Thyroid gland (tissue), 4 donors: Measurements from ENCODE around the gene WDR55. TPM values are rescaled to one million over a fixed set of nuclear protein-coding genes. Genes with fewer than 3 reads are reported as not detected.
"Not testable (repeated sequence)": the region's sequence is repeated elsewhere in the genome, so short reads cannot be mapped to it uniquely, and the experiment has no call there.

Experiments used
- DNase-seq, 2 donors: peaks; one replicate each; pipeline ENCODE4 v3.0.0-alpha.2; 2019
- H3K27ac ChIP-seq, 3 donors: fragments of 200-600 bp; sonication (generic); 1 replicate in 2 of 3; 2 replicates in 1 of 3; pipeline ENCODE4 v1.5.1; 2016 to 2019; ENCODE audit warnings: mild to moderate bottlenecking in 1 of 3, moderate library complexity in 1 of 3
- H3K27me3 ChIP-seq: fragments of 200-600 bp; sonication (generic); one replicate; pipeline ENCODE4 v1.5.1; 2019
- H3K36me3 ChIP-seq, 2 donors: fragments of 200-600 bp; sonication (generic); one replicate each; pipeline ENCODE4 v1.5.1; 2016 to 2019
- H3K4me1 ChIP-seq, 2 donors: fragments of 200-600 bp; sonication (generic); one replicate each; pipeline ENCODE4 v1.5.1; 2017 to 2019
- H3K4me3 ChIP-seq, 3 donors: fragments of 200-600 bp; sonication (generic); replicated peaks in 1 of 3; 1 replicate in 2 of 3; 2 replicates in 1 of 3; pipeline ENCODE4 v1.5.1; 2016; ENCODE audit warnings: mild to moderate bottlenecking in 1 of 3
- H3K9me3 ChIP-seq: fragments of 200-600 bp; sonication (generic); one replicate; pipeline ENCODE4 v1.5.1; 2017
- POLR2A ChIP-seq, 2 donors: fragments of 450-650 bp; IDR thresholded peaks; one replicate each; pipeline ENCODE4 v1.6.1; 2017; ENCODE audit warnings: antibody characterized with exemption in 2 of 2, mild to moderate bottlenecking in 2 of 2, moderate library complexity in 1 of 2
- WGBS, 2 donors: methylation state at CpG; one replicate each; pipeline ENCODE4 v1.1.5; 2017; 5-methylcytosine and 5-hydroxymethylcytosine counted together
- intact Hi-C: fragments of 100-400 bp; cut with DNase I; formaldehyde crosslinking; loops from one replicate; pipeline ENCODE4 v1.15.1; 2023
- total RNA-seq, 4 donors: library from RNA; depleted of rRNA; stranded (reverse); fragments of >200 nt; gene quantifications; one replicate each; pipeline ENCODE4 v1.2.3, GENCODE V29; 2016
- TF ChIP-seq, protein P1 (sequence below), 6 experiments: fragments of 200-600 bp in 3 of 6; fragments of 450-650 bp in 3 of 6; sonication (generic) in 3 of 6; IDR thresholded peaks; one replicate each; pipeline ENCODE4 v1.5.1; 2016 to 2019; ENCODE audit warnings: antibody characterized with exemption in 6 of 6, mild to moderate bottlenecking in 2 of 6, inconsistent platforms in 1 of 6, moderate library complexity in 1 of 6

Gene WDR55
- total RNA-seq, 4 donors from 2014 or later: 19.5 to 23.8 (median 20.7) TPM

DNA sequence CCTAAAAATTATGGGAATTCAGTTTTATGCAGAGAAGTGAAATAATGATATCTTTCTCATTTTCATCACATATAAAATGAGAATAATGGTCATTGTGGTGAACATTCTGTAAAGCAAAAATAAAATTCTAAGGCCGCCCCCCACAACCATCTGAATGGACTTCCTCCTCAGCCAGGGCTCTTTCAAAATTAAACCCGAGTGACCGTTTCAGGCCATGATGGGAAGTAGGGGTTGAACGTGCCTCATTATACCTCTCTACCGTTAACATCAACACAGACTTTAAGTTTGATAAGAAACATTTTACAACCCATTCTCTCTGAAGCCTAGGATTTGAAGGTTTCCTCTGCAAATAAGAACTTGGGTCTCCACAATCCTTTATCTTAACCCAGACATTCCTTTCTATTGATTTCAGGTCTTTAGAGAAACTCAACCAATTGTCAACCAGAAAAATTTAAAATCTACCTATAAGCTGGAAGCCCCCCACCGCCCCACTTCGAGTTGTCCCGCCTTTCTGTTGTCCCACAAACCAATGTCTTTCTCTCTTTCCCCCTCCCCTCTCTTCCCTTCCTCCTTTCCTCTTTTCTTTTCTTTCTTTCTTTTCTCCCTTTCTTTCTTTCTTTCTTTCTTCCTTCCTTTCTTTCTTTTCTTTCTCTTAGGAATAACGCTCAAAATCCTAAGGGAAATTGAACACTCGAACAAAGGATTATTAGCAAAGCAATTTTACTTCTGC lies 27.2 kb upstream of the WDR55 start:
- Histone ChIP-seq H3K27ac (no peak overlapping the region), H3K4me1 (peaks cover 15 to 23% of the 10 kb centered on the region in 2 donors), H3K4me3 (no peak overlapping the region), H3K9me3 (no peaks in the 10 kb centered on the region), H3K36me3 (no peaks in the 10 kb centered on the region), H3K27me3 (no peaks in the 10 kb centered on the region)
- intact Hi-C loops: loop anchor here (5.0 to 10.0 kb wide), 2 partner anchors 75 to 263 kb away; partner anchors contain the start of genes APBB3 and SLC35A4
- 83% methylated on average over 10 of the region's 10 CpGs for WGBS, 2 donors
- no peak for TF ChIP-seq POLR2A (IDR thresholded peaks at IDR 0.05)
- TF ChIP-seq, protein P1, sequence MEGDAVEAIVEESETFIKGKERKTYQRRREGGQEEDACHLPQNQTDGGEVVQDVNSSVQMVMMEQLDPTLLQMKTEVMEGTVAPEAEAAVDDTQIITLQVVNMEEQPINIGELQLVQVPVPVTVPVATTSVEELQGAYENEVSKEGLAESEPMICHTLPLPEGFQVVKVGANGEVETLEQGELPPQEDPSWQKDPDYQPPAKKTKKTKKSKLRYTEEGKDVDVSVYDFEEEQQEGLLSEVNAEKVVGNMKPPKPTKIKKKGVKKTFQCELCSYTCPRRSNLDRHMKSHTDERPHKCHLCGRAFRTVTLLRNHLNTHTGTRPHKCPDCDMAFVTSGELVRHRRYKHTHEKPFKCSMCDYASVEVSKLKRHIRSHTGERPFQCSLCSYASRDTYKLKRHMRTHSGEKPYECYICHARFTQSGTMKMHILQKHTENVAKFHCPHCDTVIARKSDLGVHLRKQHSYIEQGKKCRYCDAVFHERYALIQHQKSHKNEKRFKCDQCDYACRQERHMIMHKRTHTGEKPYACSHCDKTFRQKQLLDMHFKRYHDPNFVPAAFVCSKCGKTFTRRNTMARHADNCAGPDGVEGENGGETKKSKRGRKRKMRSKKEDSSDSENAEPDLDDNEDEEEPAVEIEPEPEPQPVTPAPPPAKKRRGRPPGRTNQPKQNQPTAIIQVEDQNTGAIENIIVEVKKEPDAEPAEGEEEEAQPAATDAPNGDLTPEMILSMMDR (IDR thresholded peaks at IDR 0.05): no peak
- no peak for DNase-seq

DNA sequence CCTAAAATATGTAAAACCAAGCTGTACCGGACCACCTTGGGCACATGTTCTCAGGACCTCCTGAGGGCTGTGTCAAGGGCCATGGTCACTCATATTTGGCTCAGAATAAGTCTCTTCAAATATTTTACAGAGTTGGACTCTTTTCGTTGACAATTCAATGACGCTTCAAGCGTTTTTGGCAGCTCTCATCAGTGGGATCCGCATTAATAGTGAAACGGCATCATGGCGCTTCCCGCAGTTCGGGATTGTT lies 25.9 kb upstream of the WDR55 start:
- peak overlapping the region; percentile 89 to 94 (median 89) for H3K27ac ChIP-seq
- H3K36me3 ChIP-seq, H3K9me3 ChIP-seq, DNase-seq, H3K27me3 ChIP-seq: not testable (repeated sequence)
- intact Hi-C loops: loop anchor here (5.0 to 10.0 kb wide), 2 partner anchors 77 to 264 kb away; partner anchors contain the start of genes APBB3 and SLC35A4
- H3K4me1 ChIP-seq: peaks cover 11 to 16% of the 10 kb centered on the region in 2 donors
- peak overlapping the region in 1 of 3 donors; percentile 10 for H3K4me3 ChIP-seq
- WGBS, 2 donors: 25 to 26% methylated on average over 9 of the region's 9 CpGs

DNA sequence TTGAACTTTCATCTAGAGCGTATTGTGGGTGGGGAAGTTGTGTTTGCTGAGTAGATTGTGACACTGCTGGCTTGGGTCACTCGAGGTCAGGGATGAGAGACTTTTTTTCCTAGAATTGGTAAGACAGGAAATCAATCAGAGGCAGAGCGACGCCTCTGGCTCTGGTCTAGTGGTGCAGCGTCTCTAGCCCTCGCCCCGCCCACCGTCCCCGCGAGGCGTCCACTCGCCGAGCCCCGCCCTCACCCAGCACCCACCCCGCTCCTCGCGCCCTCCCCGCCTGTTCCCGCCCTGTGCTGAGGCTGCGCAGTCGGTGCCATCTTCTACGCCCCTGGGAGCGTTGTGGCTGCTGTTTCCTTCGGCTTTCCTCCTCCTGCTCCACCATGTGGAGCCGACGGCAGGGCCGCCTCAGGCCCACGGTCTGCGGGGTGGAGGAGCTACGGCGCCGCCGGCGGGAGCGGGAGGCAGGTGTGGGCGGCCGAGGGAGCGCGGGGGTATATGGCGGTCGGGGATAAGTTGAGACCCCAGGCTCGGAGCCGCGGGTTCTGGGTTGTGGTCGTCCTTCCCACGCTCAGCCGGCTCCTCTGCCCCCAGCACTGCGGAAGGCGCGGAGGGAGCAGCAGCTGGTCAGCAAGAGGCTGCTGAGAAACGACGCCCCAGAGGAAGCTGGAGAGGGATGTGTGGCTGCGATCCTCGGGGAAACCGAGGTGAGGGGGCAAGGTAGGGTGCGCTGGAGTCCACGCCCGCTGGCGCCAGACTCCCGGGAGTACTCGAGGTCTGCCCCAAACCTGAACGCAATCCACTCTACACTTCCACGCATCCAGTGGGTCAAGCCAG lies 25.3 kb upstream of the WDR55 start, which contains the start of gene TMCO6:
TSS of gene TMCO6 (plus strand) at position 304 of the 834 bp plus-strand sequence. CDS start at position 381, 77 bp downstream.
- H3K4me1 ChIP-seq: peaks cover 11 to 13% of the 10 kb centered on the region in 2 donors
- H3K36me3 ChIP-seq: peaks cover 1 to 3% of the 10 kb centered on the region in 2 donors
- H3K9me3 ChIP-seq: no peaks in the 10 kb centered on the region
- intact Hi-C loops: loop anchor here (5.0 to 10.0 kb wide), 2 partner anchors 77 to 265 kb away; partner anchors contain the start of genes APBB3 and SLC35A4
- H3K4me3 ChIP-seq: peak within 1 kb of the TSS; percentile 63 to 80 (median 66)
- H3K27ac ChIP-seq: peak within 1 kb of the TSS; percentile 89 to 94 (median 89)
- 0% methylated on average over 24 to 29 of the region's 63 CpGs for whole genome bisulfite sequencing, 2 donors
- H3K27me3 ChIP-seq: no peaks in the 10 kb centered on the region
- peak; percentile 42 to 70 for TF ChIP-seq POLR2A (IDR thresholded peaks at IDR 0.05)
- TF ChIP-seq, protein P1 (IDR thresholded peaks at IDR 0.05): peak in 5 of 6 experiments; percentile 27 to 83 (median 65)
- DNase-seq: peak; percentile 98 to 99

DNA sequence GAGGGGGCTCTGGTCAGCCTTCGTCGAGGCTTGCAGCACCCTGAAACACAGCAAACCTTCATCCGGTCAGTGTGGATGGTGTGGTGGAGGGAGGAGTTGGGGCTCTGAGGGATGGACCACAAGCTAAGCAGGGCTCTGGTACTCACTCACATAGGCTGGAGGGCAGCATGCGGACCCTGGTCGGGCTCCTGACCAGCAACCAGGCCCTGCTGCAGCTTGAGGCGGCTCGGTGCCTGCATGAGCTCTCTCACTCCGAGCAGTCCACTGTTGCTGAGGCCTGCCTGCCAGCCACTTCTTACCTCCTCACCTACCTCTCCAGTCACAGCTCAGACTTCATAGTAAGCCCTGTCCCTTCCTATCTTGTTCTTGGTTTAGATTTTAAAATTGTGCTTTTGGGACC lies 23.0 kb upstream of the WDR55 start:
- intact Hi-C loops: no loop called here
- Histone ChIP-seq H3K27ac (no peak overlapping the region), H3K4me3 (no peak overlapping the region), H3K27me3 (no peaks in the 10 kb centered on the region), H3K9me3 (no peaks in the 10 kb centered on the region), H3K4me1 (peaks cover 15 to 21% of the 10 kb centered on the region in 2 donors), H3K36me3 (peaks cover 9 to 13% of the 10 kb centered on the region in 2 donors)
- no peak for DNase-seq
- no peak for TF ChIP-seq POLR2A (IDR thresholded peaks at IDR 0.05)
- WGBS, 2 donors: 85 to 87% methylated on average over 7 to 8 of the region's 8 CpGs

DNA sequence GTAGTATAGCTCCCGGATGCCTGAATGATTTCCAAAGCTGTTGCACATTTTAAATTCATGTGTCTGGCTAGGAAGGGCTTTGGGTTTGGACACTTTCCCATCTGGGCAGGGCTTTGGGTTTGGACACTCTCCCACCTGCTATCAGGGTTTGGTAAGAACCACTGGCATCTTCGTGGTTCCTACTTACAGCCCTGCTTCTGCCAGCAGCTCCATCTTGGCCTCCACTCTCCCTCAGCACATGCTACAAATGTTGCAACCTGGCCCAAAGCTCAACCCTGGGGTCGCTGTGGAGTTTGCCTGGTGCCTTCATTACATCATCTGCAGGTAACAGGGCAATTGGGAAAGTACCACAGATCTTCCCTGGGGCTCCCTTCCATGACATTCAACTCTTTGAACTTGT lies 22.0 kb upstream of the WDR55 start:
- no peak for DNase-seq
- H3K36me3 ChIP-seq: peaks cover 9 to 13% of the 10 kb centered on the region in 2 donors
- 78 to 80% methylated on average over 3 of the region's 3 CpGs for WGBS, 2 donors
- no peaks in the 10 kb centered on the region for H3K9me3 ChIP-seq
- intact Hi-C loops: no loop called here
- TF ChIP-seq, protein P1 (IDR thresholded peaks at IDR 0.05): no peak
- TF ChIP-seq POLR2A (IDR thresholded peaks at IDR 0.05): no peak
- H3K4me3 ChIP-seq: no peak overlapping the region
- H3K27me3 ChIP-seq: no peaks in the 10 kb centered on the region
- H3K27ac ChIP-seq: no peak overlapping the region
- peaks cover 19 to 21% of the 10 kb centered on the region in 2 donors for H3K4me1 ChIP-seq
